Measurements from ENCODE around the gene AP2S1. TPM values are rescaled to one million over a fixed set of nuclear protein-coding genes. Genes with fewer than 3 reads are reported as not detected.

Gene AP2S1
- total and polyA plus RNA-seq, 2 of the 8 experiments (the other 6 are each of a cell fraction or from before 2014, with no cell fraction given): 195 to 211 TPM

- no peak overlapping the region for H3K4me2 ChIP-seq (ENCODE audit: insufficient read depth in 1 of 2, low read depth in 2 of 2, low read length in 2 of 2)
- TF ChIP-seq YY1 (IDR thresholded peaks at IDR 0.05; ENCODE audit: low read depth, low read length): no peak
- no peak for TF ChIP-seq HDAC2 (IDR thresholded peaks at IDR 0.05; ENCODE audit: borderline replicate concordance in 1 of 2, low read depth in 2 of 2, low read length in 2 of 2)
- no peak for TF ChIP-seq E2F6 (IDR thresholded peaks at IDR 0.05)
- no peak for TF ChIP-seq CBX8 (IDR thresholded peaks at IDR 0.05; ENCODE audit: borderline replicate concordance, low read depth, low read length)
- TF ChIP-seq TAF1 (IDR thresholded peaks at IDR 0.05; ENCODE audit: low read depth, low read length): no peak
- no peak for TF ChIP-seq ASH2L (IDR thresholded peaks at IDR 0.05; ENCODE audit: low read length)
- no peak for TF ChIP-seq CTBP2 (IDR thresholded peaks at IDR 0.05; ENCODE audit: borderline replicate concordance, insufficient read depth, insufficient read length, low read length)
- 90% methylated on average over 12 of the region's 12 CpGs; no CpG with 5 or more reads in 1 of the 2 experiments for WGBS, 2 experiments (ENCODE audit: extremely low coverage in 1 of 2, insufficient coverage in 1 of 2, insufficient read length in 1 of 2, insufficient replicate concordance in 2 of 2, low coverage in 1 of 2, low lambda C conversion rate in 2 of 2, missing lambda C conversion rate in 1 of 2)
- H3K27ac ChIP-seq (ENCODE audit: low read depth, low read length): no peak overlapping the region
- H3K79me2 ChIP-seq (ENCODE audit: control insufficient read depth in 1 of 2, insufficient read depth in 2 of 2, low read length in 2 of 2): no peaks in the 10 kb centered on the region
- H3K4me1 ChIP-seq (replicated peaks in 1 of 4; ENCODE audit: control insufficient read depth in 3 of 4, insufficient read depth in 4 of 4, low read length in 3 of 4): no peaks in the 10 kb centered on the region
- H2BK12ac ChIP-seq (ENCODE audit: low read depth, low read length): no peak overlapping the region
- H2BK120ac ChIP-seq (replicated peaks; ENCODE audit: low read depth, low read length): no peak overlapping the region
- no peak overlapping the region for H3K23ac ChIP-seq (ENCODE audit: insufficient read length)
- peaks cover 0 to 7% of the 10 kb centered on the region in 2 experiments for H4K20me1 ChIP-seq (replicated peaks in 1 of 2; ENCODE audit: control insufficient read depth in 1 of 2, insufficient read depth in 2 of 2, low read length in 2 of 2)
- H3K9ac ChIP-seq (replicated peaks in 1 of 4; ENCODE audit: extremely low read depth in 1 of 4, low read depth in 3 of 4, low read length in 3 of 4): no peak overlapping the region
- FAIRE-seq: no peak
- H3K27me3 ChIP-seq (replicated peaks in 1 of 4; ENCODE audit: control insufficient read depth in 3 of 4, extremely low read depth in 1 of 4, insufficient read depth in 3 of 4, low read length in 3 of 4): no peaks in the 10 kb centered on the region
- H3K4ac ChIP-seq (replicated peaks; ENCODE audit: insufficient read length, low read depth, low read length): no peak overlapping the region
- H3K9me3 ChIP-seq (ENCODE audit: insufficient read depth in 2 of 2, low read depth in 1 of 2, low read length in 1 of 2): no peaks in the 10 kb centered on the region
- no peak overlapping the region for H2AK5ac ChIP-seq (ENCODE audit: low read depth, low read length)
- no peak overlapping the region for H2AFZ ChIP-seq (ENCODE audit: low read length)
- no peaks in the 10 kb centered on the region for H3K23me2 ChIP-seq (ENCODE audit: low read depth, low read length)
- CTCF ChIA-PET (ENCODE audit: partially characterized antibody): interaction anchor here (0.6 to 3.3 kb wide), 22 partner anchors 11 to 224 kb away, joined by 3 to 44 read pairs (median 6); no protein-coding TSS in a partner anchor
- H2BK20ac ChIP-seq (ENCODE audit: low read length): no peak overlapping the region
- H4K5ac ChIP-seq (ENCODE audit: insufficient read length, low read depth, low read length): no peak overlapping the region
- H4K8ac ChIP-seq (ENCODE audit: extremely low read depth, insufficient read depth, low read length): no peak overlapping the region
- no peak for DNase-seq (ENCODE audit: low read depth in 1 of 2, low spot score in 2 of 2)
- H3K18ac ChIP-seq (ENCODE audit: extremely low read depth, low read length): no peak overlapping the region
- no peak overlapping the region for H4K91ac ChIP-seq (replicated peaks; ENCODE audit: insufficient read length, low read length)
- H3K79me1 ChIP-seq (ENCODE audit: low read depth, low read length): peaks cover 6% of the 10 kb centered on the region; the same call in 1 of the 2 replicates
- peaks cover 7 to 28% (median 17%) of the 10 kb centered on the region in 4 experiments for H3K36me3 ChIP-seq (ENCODE audit: control insufficient read depth in 2 of 4, insufficient read depth in 4 of 4, low read length in 3 of 4)
- H3K4me3 ChIP-seq (ENCODE audit: extremely low read depth in 1 of 4, insufficient read depth in 2 of 4, low read depth in 3 of 4, low read length in 4 of 4): no peak overlapping the region
- H2BK15ac ChIP-seq (ENCODE audit: low read length): no peak overlapping the region
- H2BK5ac ChIP-seq (ENCODE audit: low read depth, low read length): no peak overlapping the region
- no peak overlapping the region for H3K56ac ChIP-seq (replicated peaks; ENCODE audit: insufficient read length, low read depth, low read length)
- H3K14ac ChIP-seq (ENCODE audit: insufficient read length): no peak overlapping the region
- POLR2A ChIA-PET (ENCODE audit: partially characterized antibody): interaction anchor here (0.6 to 5.0 kb wide), 10 partner anchors 9 to 83 kb away, joined by 3 to 67 read pairs (median 4); partner anchors contain the start of genes AP2S1 and SLC1A5
Observed at GRCh38 chr19:46841458-46842083, 9.1 kb downstream of the AP2S1 start.

All from H1 (cell line).